Neural progenitor cell (in vitro differentiated cells): Measurements from ENCODE around the gene MYO10.

ENCODE experiments used
- EZH2 ChIP-seq: fragments of 200-600 bp; sonication (generic); IDR thresholded peaks from 2 replicates; pipeline ENCODE4 v1.6.1; 2017; ENCODE audit warnings: antibody characterized with exemption, mild to moderate bottlenecking, moderate library complexity
- TF ChIP-seq, protein P1 (sequence below): fragments of 200-600 bp; sonication (generic); IDR thresholded peaks from 2 replicates; pipeline ENCODE4 v1.5.1; 2017; ENCODE audit warnings: antibody characterized with exemption, mild to moderate bottlenecking

DNA sequence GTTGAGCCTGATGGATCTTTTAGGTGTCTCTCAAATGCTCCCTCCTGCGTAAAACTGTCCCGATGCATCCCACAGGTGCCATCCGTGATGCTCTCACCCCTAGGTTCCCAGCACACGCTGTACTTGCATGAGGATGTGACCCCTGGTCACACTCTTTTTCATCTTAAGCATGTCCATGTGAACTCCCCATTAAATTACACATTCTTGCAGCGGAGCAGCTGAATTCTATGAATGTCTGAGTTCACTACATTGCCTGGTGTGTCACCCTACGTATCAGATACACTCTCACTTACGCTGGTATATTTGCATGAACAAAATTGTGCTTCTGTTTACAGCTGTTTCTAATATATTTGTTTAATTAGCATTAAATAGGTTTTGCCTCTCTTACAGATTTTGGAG lies 214.0 kb downstream of the MYO10 start:
- TF ChIP-seq, protein P1, sequence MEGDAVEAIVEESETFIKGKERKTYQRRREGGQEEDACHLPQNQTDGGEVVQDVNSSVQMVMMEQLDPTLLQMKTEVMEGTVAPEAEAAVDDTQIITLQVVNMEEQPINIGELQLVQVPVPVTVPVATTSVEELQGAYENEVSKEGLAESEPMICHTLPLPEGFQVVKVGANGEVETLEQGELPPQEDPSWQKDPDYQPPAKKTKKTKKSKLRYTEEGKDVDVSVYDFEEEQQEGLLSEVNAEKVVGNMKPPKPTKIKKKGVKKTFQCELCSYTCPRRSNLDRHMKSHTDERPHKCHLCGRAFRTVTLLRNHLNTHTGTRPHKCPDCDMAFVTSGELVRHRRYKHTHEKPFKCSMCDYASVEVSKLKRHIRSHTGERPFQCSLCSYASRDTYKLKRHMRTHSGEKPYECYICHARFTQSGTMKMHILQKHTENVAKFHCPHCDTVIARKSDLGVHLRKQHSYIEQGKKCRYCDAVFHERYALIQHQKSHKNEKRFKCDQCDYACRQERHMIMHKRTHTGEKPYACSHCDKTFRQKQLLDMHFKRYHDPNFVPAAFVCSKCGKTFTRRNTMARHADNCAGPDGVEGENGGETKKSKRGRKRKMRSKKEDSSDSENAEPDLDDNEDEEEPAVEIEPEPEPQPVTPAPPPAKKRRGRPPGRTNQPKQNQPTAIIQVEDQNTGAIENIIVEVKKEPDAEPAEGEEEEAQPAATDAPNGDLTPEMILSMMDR = no peak
- no peak for TF ChIP-seq EZH2
